HG03442 (cell line): ENCODE results near the gene ALPP.
"Not testable (repeated sequence)": the region's sequence is repeated elsewhere in the genome, so short reads cannot be mapped to it uniquely, and the experiment has no call there.

ENCODE experiments used
- ATAC-seq: cut with Tn5 transposase; IDR thresholded peaks from one replicate; pipeline ENCODE4 v1.9.1; 2021; ENCODE audit warnings: mild to moderate bottlenecking, moderate library complexity; ENCODE audit not compliant: unreplicated experiment

The ALPP gene

DNA sequence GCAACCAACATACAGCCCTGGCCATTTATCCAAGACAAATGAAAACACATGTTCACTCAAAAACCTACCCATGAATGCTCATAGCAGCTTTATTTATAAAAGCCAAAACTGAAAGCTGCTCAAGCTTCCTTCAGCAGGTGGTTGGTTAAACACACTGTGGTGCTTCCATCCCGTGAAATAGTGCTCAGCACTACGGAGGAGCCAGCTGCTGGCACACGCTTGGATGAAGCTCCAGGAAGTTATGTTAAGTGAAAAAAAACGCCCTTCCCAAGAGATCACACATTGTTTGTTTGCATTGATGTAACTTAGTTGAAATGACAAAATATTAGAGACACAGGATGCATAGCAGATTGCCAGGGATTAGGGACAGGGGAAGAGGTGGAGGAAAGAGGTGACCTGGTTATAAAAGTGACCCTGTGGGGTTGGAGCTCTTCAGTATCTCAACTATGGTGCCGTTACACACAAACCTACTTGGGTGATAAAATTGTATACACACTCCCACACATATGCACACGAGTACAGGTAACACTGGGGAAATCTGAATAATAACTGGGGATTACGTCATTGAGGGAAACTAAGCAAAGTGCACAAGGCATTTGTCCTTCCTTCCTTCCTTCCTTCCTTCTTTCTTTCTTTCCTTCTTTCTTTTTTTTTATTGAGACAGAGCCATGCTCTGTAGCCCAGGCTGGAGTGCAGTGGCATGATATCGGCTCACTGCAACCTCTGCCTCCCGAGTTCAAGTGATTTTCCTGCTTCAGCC lies 21.9 kb downstream of the ALPP start:
- ATAC-seq, result no peak

DNA sequence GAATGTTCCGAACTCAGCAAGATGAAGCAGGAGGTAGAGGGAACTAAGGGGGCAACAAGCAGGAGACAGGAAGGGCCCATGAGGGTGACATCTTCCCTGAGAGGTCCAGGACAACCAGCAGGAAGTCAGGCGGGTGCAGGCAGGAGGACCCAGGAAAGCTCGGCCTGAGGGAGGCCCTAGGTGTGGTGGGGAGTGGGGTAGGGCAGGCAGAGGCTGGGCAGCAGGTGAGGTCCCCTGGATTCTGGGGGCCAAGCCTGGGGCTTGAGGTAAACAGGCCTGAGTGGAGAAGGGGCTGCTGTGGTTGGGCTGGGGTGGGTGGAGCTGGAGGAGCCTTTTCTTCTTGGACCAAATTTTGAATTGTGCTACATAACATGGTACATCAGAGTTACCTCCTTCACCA lies 24.0 kb downstream of the ALPP start:
- ATAC-seq, result no peak

DNA sequence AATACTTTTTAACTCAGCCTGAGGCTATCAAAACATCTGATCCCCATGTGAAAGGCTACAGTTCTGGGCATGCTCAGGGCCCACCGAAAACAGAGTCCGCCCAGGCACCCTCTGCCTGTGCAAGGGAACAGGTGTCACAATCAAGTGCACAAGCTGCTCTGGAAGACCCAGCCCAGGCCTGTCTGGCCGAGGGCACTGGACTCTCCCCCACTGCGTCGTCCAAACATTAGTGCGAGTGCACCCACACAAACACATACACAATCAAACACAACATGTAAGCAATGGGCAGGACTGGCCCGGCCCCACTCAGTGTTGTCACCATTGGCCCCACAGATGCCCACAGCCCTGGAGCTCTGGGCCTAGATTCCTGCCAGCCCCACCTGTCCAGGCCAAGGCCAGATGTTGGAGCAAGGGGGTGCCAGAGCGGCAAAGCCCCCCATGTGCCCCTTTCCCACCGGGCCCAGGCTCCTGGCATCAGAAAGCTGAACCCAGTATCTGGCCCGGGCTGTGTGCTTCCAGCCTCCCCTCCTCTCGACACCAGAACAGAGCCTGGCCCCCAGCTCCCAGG lies 27.5 kb downstream of the ALPP start:
- ATAC-seq, result no peak

DNA sequence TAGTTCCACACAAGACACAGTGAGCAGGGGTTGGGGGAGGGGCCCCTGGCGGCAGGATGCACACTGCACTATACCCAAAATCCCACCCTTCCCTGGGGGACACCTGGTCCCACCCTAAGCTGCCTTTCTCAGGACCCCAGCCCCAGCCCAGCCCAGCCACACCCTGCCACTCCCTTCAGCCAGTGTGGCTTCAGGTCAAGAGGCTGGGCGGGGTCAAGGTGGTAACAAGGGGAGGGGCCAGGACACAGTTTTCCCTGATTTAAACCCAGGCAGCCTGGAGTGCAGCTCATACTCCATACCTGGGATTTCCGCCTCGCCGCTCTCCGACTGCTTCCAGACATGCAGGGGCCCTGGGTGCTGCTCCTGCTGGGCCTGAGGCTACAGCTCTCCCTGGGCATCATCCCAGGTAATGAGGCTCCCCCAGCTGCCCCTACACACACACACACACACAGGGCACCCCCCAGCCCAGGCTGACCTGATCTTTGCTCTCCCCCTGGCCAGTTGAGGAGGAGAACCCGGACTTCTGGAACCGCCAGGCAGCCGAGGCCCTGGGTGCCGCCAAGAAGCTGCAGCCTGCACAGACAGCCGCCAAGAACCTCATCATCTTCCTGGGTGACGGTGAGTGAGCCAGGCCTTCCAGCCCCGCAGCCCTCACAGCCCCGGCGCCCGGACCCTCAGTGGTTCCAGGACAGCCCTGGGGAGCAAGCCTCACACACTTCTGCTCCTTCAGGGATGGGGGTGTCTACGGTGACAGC lies 28.2 kb downstream of the ALPP start, which contains the start of gene ALPG:
TSS of gene ALPG (plus strand) at position 289 of the 755 bp plus-strand sequence. CDS start at position 340, 51 bp downstream.
- no peak for ATAC-seq

DNA sequence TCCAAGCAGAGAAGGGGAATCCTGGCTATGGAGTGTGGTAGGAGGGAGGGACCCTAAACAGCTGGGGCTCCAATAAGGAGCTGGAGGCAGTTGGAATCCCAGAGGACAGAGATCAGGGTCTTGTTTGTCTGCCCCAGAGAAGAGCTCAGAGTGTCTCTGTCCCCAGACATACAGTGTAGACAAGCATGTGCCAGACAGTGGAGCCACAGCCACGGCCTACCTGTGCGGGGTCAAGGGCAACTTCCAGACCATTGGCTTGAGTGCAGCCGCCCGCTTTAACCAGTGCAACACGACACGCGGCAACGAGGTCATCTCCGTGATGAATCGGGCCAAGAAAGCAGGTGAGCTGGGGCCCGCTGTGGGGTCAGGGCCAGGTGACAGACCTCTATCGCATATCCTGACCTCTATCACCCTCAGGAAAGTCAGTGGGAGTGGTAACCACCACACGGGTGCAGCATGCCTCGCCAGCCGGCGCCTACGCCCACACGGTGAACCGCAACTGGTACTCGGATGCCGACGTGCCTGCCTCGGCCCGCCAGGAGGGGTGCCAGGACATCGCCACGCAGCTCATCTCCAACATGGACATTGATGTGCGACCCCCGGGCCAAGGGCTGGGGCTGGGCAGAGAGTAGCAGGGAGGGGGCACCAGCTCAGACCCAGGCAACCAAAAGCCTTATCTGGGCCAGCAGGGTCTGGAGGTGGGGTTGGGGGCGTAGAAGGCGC lies 29.0 kb downstream of the ALPP start:
- not testable (repeated sequence) for ATAC-seq

DNA sequence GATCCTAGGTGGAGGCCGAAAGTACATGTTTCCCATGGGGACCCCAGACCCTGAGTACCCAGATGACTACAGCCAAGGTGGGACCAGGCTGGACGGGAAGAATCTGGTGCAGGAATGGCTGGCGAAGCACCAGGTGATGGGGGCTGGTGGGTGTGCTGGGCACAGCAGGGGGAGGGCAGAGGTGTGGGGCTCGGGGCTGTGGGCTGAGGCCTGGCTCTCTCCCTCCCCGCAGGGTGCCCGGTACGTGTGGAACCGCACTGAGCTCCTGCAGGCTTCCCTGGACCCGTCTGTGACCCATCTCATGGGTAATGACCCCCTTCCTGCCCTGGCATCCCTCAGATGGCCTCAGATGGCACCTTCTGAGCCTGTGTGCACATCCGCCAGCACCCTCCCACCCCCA lies 29.7 kb downstream of the ALPP start:
- ATAC-seq, result not testable (repeated sequence)

DNA sequence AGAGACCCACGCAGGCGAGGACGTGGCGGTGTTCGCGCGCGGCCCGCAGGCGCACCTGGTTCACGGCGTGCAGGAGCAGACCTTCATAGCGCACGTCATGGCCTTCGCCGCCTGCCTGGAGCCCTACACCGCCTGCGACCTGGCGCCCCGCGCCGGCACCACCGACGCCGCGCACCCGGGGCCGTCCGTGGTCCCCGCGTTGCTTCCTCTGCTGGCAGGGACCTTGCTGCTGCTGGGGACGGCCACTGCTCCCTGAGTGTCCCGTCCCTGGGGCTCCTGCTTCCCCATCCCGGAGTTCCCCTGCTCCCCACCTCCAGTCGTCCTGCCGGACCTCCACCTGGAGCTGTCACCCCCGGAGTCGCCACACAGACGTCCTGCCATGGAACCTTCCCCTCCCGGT lies 31.1 kb downstream of the ALPP start:
- ATAC-seq, result not testable (repeated sequence)

DNA sequence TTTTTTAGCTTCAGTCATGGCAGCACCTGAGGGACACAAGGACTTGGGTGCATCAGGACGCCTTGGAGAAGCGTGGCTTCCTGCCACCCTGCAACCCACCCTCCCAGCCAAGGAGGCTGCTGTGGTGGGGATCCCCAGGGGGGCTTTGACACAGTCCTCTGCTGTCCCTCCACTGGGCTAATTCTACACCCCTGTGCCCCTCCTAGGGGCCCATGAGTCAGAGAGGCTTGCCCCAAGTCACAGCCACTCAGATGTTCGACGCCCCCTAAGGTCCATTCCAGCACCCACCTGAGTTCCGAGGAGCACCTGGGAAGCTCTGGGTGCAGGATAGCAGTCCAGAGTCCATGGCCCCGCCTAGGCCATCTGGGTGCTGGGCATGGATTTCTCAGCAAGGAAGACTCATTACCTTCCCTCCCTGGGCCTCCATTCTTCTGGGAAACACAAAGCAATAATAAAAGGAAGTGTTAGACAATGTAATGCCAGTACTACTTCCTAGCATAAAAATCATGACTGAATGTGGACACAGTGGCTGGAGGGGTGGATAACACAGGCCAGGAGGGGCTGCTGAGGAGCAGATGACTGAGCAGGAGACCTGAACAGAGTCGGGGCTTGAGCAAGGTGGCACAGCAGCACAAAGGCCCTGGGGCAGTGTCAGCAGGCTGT lies 31.8 kb downstream of the ALPP start:
- no peak for ATAC-seq

DNA sequence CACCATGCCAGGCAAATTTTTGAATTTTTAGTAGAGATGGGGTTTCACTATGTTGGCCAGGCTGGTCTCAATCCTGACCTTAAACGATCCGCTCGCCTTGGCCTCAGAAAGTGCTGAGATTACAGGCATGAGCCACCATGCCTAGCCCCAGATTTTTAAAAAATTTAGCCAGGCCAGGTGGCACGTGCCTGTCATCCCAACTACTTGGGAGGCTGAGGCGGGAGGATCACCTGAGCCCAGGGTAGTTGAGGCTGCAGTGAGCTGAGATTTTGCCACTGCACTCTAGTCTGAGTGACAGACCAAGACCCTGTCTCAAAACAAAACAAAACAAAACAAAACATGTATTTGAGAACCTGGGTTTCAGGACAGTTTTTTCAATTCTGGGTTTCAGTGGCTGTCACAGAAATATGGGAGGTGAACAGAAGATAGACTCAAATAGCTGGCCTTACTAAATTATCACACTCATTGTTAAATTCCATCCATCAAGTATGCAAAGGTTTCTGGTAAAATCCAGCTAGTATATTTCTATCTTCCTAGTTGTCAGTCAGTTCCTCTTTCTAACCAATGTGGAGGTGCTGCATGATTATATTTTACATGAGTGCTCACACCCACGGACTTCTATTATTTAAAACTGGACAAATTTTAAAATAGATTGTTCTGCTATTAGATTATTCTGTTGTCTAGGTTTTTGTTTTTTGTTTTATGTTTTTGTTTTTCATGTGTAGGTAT lies 33.5 kb downstream of the ALPP start:
- no peak for ATAC-seq

DNA sequence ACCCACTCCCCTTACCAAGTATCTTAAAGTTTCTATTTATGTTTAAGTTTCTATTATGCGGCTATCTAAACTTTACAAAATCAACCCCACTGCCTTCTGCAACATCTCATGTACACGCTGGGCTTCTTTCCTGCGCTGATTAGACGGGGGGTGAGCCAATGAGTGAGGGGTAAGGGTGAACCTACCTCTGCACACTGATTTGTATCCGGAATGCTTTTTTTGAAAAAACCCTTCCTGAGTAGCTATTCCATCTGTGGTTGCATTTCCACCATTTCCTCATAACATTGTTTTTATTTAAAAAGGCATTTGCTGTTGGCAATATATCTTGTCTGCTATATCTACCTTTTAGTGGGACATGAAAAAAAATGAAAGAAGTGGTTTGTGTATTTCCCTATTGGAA lies 34.4 kb downstream of the ALPP start:
- no peak for ATAC-seq

DNA sequence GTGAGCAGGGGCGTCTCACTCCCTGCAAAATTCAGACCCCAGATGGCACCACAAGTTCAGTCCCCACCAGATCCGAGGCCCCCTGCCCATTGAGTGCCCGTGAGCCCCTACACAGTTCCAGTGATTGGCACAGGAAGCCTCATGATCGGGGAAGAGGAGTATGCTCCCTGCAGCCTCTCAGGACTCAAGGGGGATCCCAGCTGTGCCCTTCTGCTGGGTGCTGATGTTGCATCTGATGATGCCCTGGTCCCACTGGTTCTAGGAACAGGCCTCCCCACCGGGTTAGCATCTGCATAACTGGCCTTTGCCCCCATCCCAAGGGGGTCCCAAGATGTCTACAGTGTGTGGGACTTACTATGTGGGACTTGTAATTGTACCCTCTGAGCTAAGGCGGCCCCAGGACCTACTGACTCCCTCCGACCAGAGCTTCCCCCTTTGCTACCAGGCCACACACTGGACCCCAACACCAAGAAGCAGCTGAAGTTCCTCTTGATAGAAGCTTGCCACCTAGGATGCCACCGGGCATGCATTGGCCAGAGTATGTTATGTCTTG lies 36.7 kb downstream of the ALPP start:
- ATAC-seq, result no peak

DNA sequence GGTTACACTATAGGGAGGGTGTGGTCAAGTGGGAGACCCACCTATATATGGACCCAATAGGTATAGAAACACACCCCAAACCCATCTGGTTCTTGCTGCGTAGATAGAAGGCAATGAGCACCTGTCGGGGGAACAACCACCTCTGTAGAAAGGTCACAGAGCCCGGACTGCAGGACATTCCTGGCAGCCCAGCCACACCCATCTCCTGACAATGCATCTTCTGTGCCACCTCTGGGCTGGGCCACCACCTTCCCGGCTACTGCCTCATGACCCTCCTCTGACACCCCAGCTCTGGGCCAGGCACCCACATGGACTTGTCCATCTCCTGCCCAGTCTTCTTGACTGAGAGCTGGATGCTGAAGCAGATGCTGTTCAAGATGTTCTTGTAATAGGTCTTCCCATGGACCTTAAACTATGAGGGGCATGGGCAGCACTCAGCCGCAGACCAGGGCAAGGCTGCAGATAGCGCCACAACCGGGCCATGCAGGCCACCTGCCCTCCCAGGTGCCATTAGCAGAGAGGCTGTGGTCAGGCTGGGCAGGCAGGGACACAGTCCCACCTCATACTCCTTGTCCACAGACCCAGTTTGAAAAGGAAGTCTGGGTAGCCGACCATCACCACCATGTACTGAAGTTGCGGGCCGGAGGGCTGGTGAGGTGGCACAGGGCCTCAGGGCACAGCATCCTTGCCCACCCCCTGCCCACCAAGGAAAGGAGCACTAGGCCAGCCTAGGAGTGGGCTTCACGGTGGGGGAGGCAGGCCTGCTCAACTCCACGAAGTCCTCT lies 37.4 kb downstream of the ALPP start:
- no peak for ATAC-seq

DNA sequence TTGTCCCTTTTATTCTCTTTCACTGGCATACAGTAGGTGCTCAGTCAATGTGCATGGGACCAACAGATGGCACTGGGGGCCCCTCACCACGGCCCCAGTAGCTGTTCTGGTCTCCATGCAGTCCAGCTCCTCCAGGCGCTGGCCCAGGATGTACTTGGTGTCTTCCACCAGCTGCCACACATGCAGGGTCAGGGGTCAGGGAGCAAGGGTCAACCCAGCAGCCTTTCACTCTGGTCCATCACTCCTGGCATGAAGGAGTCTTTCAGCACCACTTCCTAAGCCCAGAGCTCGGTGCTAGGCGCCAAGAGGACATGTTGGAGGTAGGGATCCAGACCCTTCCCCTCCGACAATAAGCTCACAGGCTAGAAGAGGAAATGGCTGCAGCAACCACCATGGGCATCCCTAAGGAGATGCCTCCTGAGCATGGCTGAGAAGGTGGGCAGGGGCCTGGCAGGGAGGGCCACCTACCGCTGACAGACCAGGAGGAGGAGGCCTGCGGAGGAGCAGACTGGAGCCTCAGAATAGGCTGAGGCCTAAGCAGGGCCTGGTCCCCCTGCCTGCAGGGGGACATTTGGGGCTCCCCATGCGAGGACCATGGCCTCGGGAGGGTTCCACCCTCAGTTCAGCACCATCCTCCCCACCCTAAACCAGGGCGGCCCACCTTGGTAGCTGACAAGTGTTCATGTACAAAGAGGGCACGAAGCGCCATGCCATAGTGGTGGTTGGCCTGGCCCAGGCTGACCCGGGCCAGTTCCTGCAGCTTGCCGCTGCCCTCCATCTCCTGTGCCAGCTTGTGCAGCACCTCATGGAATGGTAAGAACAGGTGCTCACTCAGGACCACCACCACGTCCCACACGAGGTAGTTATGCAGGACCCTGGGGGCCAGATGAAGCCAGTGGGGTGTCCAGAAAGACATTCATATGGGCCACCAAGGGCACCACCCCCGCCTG lies 38.2 kb downstream of the ALPP start:
- ATAC-seq, result no peak

DNA sequence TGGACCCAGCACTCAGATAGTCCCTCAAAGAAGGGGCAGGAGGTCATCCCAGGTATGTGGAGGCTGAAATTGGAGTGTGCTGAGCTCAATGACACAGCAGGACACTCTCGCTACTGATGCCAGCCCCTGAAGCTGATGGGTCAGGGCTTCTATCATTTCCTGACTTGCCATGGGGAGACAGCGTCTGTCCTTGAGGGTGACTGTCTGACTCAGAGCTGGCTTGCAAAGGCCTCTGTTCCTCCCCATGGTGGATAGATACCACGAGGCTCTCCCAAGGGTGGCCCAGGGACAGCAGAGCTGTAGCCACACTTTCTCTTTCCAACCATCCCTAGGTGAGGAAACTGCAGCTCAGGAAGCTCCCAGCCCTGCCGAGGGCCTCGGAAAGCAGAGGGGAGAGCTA lies 38.9 kb downstream of the ALPP start:
- no peak for ATAC-seq

DNA sequence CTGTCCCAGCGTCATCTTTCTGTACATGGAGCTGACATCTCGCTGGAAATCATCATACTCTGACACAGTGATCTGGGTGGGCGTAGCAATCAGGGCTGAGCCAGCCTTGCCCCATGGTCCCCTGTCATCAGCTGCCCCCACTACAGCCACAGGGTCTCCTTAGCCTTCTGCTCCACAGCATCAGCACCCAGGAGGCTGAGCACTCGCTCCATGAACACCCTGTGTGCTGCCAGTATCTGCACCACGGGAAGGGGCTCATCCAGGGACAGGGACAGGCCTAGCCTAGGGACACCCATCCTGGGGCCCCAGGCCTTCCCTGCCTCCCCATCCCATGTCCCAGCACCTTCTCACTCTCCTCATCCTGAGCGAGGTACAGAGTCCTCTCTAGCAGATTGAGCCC lies 39.5 kb downstream of the ALPP start:
- no peak for ATAC-seq

DNA sequence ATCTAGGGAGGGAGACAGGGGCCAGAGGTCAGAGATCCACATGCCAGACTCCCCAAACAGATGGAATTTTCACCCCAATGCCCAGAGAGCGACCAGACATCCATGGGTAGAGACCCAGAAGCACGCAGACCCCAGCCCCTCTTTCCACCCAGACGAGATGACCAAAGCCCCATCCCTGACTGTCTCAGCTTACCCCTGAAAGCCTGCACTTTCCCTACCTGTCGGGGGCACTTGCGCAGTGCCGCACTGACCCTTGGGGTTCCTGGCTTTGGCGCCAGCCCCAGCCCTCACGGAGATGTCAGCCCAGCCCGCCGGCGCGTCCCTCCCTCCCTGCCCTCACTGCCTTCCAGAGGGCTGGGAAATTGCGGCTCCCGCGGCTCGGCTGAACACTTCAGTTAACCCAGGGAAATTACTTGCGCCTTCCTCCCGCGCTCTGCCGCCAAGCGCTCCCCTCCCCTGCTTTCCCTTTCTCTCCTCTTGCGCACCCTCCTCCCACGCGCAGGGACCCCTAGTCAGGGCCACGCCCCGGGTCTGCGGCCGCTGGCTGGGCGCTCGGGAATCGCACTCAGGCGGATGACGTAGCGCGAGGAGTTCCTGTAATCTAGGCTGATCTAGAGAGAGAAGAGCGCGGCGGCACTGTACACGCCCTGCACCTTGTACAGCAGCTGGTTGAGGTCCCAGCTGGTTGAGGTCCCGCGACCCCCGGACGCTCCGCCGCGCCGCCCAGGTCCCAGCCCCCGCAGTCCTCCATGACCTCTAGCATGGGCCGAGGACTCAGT lies 40.1 kb downstream of the ALPP start:
- ATAC-seq, result no peak
